IMR-90 (cell line): ENCODE data around the gene TMEM208. TPM values are rescaled to one million over a fixed set of nuclear protein-coding genes. Genes with fewer than 3 reads are reported as not detected.

Experiments
- ATAC-seq: fragments of 200-7000 bp; cut with Tn5 transposase; 2 replicates; pipeline ENCODE4 v1.9.1; 2020; ENCODE audit warnings: low read depth, mild to moderate bottlenecking, moderate library complexity
- BruUV-seq: library from RNA; stranded (reverse); fragments of 400-500 nt; replicated peaks from 2 replicates; lab custom pipeline; 2021; lab: Mats Ljungman, UMichigan
- CTCF ChIA-PET: fragments of 300-600 bp; formaldehyde crosslinking; extraction: SDS; loops from one replicate; lab custom pipeline; 2021; ENCODE audit warnings: antibody characterized with exemption; lab: Yijun Ruan, JAX
- POLR2A ChIA-PET: fragments of 300-600 bp; sonication (Branson Sonifier 250); formaldehyde crosslinking; loops from one replicate; lab custom pipeline; 2022; ENCODE audit warnings: antibody characterized with exemption; ENCODE audit not compliant: unreplicated experiment; lab: Charles Lee
- DNase-seq: peaks from one replicate; pipeline ENCODE4 v3.0.0; 2013
- H2AFZ ChIP-seq: replicated peaks from 2 replicates; pipeline ENCODE3; 2013; ENCODE audit warnings: low read length, mild to moderate bottlenecking; ENCODE audit not compliant: poor library complexity
- H2AK5ac ChIP-seq: 2 replicates; pipeline ENCODE4 v1.6.1; 2013; ENCODE audit warnings: low read depth, low read length, inconsistent platforms
- H2AK9ac ChIP-seq: replicated peaks from 2 replicates; pipeline ENCODE3; 2013; ENCODE audit warnings: mild to moderate bottlenecking, low read depth, low read length, moderate library complexity; ENCODE audit not compliant: poor library complexity
- H2BK120ac ChIP-seq: 2 replicates; pipeline ENCODE4 v1.6.1; 2013; ENCODE audit warnings: low read depth, low read length, inconsistent platforms
- H2BK15ac ChIP-seq: 3 replicates; pipeline ENCODE4 v1.6.1; 2013; ENCODE audit warnings: low read depth, low read length, inconsistent platforms
- H2BK20ac ChIP-seq: 2 replicates; pipeline ENCODE4 v1.6.1; 2013; ENCODE audit warnings: low read depth, mild to moderate bottlenecking, inconsistent platforms, low read length, moderate library complexity
- H2BK5ac ChIP-seq: 2 replicates; pipeline ENCODE4 v1.6.1; 2013; ENCODE audit warnings: mild to moderate bottlenecking, low read depth, low read length, inconsistent platforms; ENCODE audit not compliant: poor library complexity, severe bottlenecking
- H3K14ac ChIP-seq: replicated peaks from 2 replicates; pipeline ENCODE4 v1.6.1; 2013; ENCODE audit warnings: low read depth, low read length, inconsistent platforms
- H3K18ac ChIP-seq: 2 replicates; pipeline ENCODE4 v1.6.1; 2013; ENCODE audit warnings: low read depth, low read length, control low read depth
- H3K23ac ChIP-seq: 2 replicates; pipeline ENCODE4 v1.6.1; 2013; ENCODE audit warnings: low read depth, low read length, inconsistent platforms
- H3K27ac ChIP-seq: 2 replicates; pipeline ENCODE4 v1.5.1; 2013; ENCODE audit warnings: mild to moderate bottlenecking, control low read depth, low read length; ENCODE audit not compliant: insufficient read depth
- H3K27me3 ChIP-seq: 2 replicates; pipeline ENCODE4 v1.6.1; 2013; ENCODE audit warnings: low read length; ENCODE audit not compliant: control insufficient read depth, insufficient read depth
- H3K36me3 ChIP-seq: 2 replicates; pipeline ENCODE4 v1.6.1; 2013; ENCODE audit warnings: low read length, mixed read lengths; ENCODE audit not compliant: control insufficient read depth, insufficient read depth
- H3K4ac ChIP-seq: 2 replicates; pipeline ENCODE4 v1.6.1; 2013; ENCODE audit warnings: low read depth, low read length, inconsistent platforms
- H3K4me1 ChIP-seq: 2 replicates; pipeline ENCODE4 v1.6.1; 2013; ENCODE audit warnings: low read length, mixed read lengths; ENCODE audit not compliant: control insufficient read depth, insufficient read depth
- H3K4me2 ChIP-seq: 2 replicates; pipeline ENCODE4 v1.6.1; 2013; ENCODE audit warnings: low read depth, mild to moderate bottlenecking, control low read depth, low read length, moderate library complexity
- H3K4me3 ChIP-seq: 2 replicates; pipeline ENCODE4 v1.5.1; 2013; ENCODE audit warnings: low read depth, mild to moderate bottlenecking, control low read depth, low read length, moderate library complexity; ENCODE audit not compliant: insufficient read depth
- H3K56ac ChIP-seq: 2 replicates; pipeline ENCODE4 v1.6.1; 2013; ENCODE audit warnings: low read length, inconsistent platforms; ENCODE audit not compliant: insufficient read depth; ENCODE audit errors: extremely low read depth
- H3K79me1 ChIP-seq, 2 experiments: 2 replicates each; pipeline ENCODE4 v1.6.1; 2013; ENCODE audit warnings: low read length in 2 of 2, inconsistent platforms in 1 of 2, low read depth in 1 of 2
- H3K9ac ChIP-seq: 2 replicates; pipeline ENCODE4 v1.6.1; 2013; ENCODE audit warnings: low read depth, low read length, control low read depth
- H3K9me1 ChIP-seq: 2 replicates; pipeline ENCODE4 v1.6.1; 2013; ENCODE audit warnings: low read length, inconsistent platforms; ENCODE audit not compliant: insufficient read depth
- H3K9me3 ChIP-seq: 2 replicates; pipeline ENCODE4 v1.6.1; 2013; ENCODE audit warnings: low read length; ENCODE audit not compliant: control insufficient read depth, insufficient read depth
- H4K20me1 ChIP-seq: 2 replicates; pipeline ENCODE4 v1.6.1; 2013; ENCODE audit warnings: low read length, inconsistent platforms; ENCODE audit not compliant: insufficient read depth
- H4K5ac ChIP-seq: 2 replicates; pipeline ENCODE4 v1.6.1; 2013; ENCODE audit warnings: mild to moderate bottlenecking, low read depth, low read length, control low read depth
- H4K8ac ChIP-seq, 2 experiments: 2 replicates each; pipeline ENCODE4 v1.6.1; 2013; ENCODE audit warnings: low read depth in 2 of 2, low read length in 2 of 2, control low read depth in 1 of 2, inconsistent platforms in 1 of 2
- H4K91ac ChIP-seq: 2 replicates; pipeline ENCODE4 v1.6.1; 2013; ENCODE audit warnings: low read depth, low read length, inconsistent platforms; ENCODE audit not compliant: insufficient read depth
- CEBPB ChIP-seq: IDR thresholded peaks from 2 replicates; pipeline ENCODE4 v1.6.1; 2012; ENCODE audit warnings: low read depth, low read length, improper control_type of control experiment
- FOS ChIP-seq: fragments of 150-350 bp; IDR thresholded peaks from 2 replicates; pipeline ENCODE4 v1.6.1; 2016; ENCODE audit warnings: low read depth, low read length
- MXI1 ChIP-seq: IDR thresholded peaks from 2 replicates; pipeline ENCODE4 v1.6.1; 2012; ENCODE audit warnings: low read depth, mild to moderate bottlenecking, low read length, moderate library complexity, borderline replicate concordance
- RCOR1 ChIP-seq: IDR thresholded peaks from 2 replicates; pipeline ENCODE4 v1.6.1; 2012; ENCODE audit warnings: mild to moderate bottlenecking, low read length, improper control_type of control experiment; ENCODE audit not compliant: insufficient replicate concordance
- RFX5 ChIP-seq: IDR thresholded peaks from 2 replicates; pipeline ENCODE4 v1.8.0; 2012; ENCODE audit warnings: low read depth, mild to moderate bottlenecking, low read length, moderate library complexity
- SMC3 ChIP-seq: fragments of 150-350 bp; IDR thresholded peaks from 2 replicates; pipeline ENCODE4 v1.6.1; 2016; ENCODE audit warnings: low read depth, mild to moderate bottlenecking, antibody characterized with exemption, low read length, moderate library complexity
- WGBS, 2 experiments: methylation state at CpG; one replicate each; pipeline versions ENCODE4 v1.1.5 to v1.1.7; 2013; ENCODE audit warnings: missing lambda C conversion rate in 2 of 2; ENCODE audit not compliant: insufficient read length in 1 of 2; ENCODE audit errors: extremely low coverage in 2 of 2; 5-methylcytosine and 5-hydroxymethylcytosine counted together
- dilution Hi-C: fragments of 300-500 bp; cut with HindIII; formaldehyde crosslinking; loops from one replicate; pipeline ENCODE4 v1.14.3; 2018; ENCODE audit warnings: low sequenced_read_pairs; ENCODE audit not compliant: unreplicated experiment
- in situ Hi-C: fragments of 300-500 bp; cut with MboI; formaldehyde crosslinking; loops from 3 replicates; pipeline ENCODE4 v1.14.3; 2019; ENCODE audit warnings: low sequenced_read_pairs, inconsistent platforms, mixed read lengths
- intact Hi-C: fragments of 100-400 bp; cut with micrococcal nuclease; formaldehyde crosslinking; loops from 2 replicates; pipeline ENCODE4 v1.10.0; 2022
- polyA plus RNA-seq, 3 experiments: library from polyadenylated mRNA; depleted of rRNA; stranded (reverse); fragments of >200 nt; gene quantifications; 2 replicates each; pipeline ENCODE4 v1.2.3, GENCODE V29; 2012; ENCODE audit warnings: low replicate concordance in 1 of 3
- total RNA-seq: library from RNA; depleted of rRNA; stranded (reverse); fragments of >200 nt; gene quantifications from 2 replicates; pipeline ENCODE4 v1.2.3, GENCODE V29; 2012
- TF ChIP-seq, protein P1 (sequence below): conservative IDR thresholded peaks from 2 replicates; pipeline ENCODE4 v1.5.1; 2012; ENCODE audit warnings: mild to moderate bottlenecking, low read depth, low read length, improper control_type of control experiment

The TMEM208 gene
- total and polyA plus RNA-seq, 2 of the 4 experiments (the other 2 are of a cell fraction), result 65.6 to 66.5 TPM

GRCh38 chr16:67202956-67203493, 23.9 kb upstream of the TMEM208 start:
- POLR2A ChIA-PET, result no interaction called here
- CTCF ChIA-PET, result no interaction called here

More at GRCh38 chr16:67202956-67203493, 23.9 kb upstream of the TMEM208 start:
- H3K27ac ChIP-seq, result no peak overlapping the region
- H3K18ac ChIP-seq, result no peak overlapping the region
- ATAC-seq, result no peak
- no peak overlapping the region for H2BK15ac ChIP-seq
- no peak overlapping the region for H2BK5ac ChIP-seq
- H3K79me1 ChIP-seq, result peaks cover 0 to 6% of the 10 kb centered on the region in 2 experiments; a peak in 1 of 4 replicates
- no peaks in the 10 kb centered on the region for H3K27me3 ChIP-seq
- no peak for DNase-seq
- H3K9me1 ChIP-seq, result peaks cover 10% of the 10 kb centered on the region
- no peak overlapping the region for H3K9ac ChIP-seq
- TF ChIP-seq RCOR1 (no peak), CEBPB (no peak), SMC3 (no peak), MXI1 (no peak), RFX5 (no peak), FOS (no peak)
- TF ChIP-seq, protein P1, sequence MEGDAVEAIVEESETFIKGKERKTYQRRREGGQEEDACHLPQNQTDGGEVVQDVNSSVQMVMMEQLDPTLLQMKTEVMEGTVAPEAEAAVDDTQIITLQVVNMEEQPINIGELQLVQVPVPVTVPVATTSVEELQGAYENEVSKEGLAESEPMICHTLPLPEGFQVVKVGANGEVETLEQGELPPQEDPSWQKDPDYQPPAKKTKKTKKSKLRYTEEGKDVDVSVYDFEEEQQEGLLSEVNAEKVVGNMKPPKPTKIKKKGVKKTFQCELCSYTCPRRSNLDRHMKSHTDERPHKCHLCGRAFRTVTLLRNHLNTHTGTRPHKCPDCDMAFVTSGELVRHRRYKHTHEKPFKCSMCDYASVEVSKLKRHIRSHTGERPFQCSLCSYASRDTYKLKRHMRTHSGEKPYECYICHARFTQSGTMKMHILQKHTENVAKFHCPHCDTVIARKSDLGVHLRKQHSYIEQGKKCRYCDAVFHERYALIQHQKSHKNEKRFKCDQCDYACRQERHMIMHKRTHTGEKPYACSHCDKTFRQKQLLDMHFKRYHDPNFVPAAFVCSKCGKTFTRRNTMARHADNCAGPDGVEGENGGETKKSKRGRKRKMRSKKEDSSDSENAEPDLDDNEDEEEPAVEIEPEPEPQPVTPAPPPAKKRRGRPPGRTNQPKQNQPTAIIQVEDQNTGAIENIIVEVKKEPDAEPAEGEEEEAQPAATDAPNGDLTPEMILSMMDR, result no peak
- H3K36me3 ChIP-seq, result peaks cover 33% of the 10 kb centered on the region
- intact Hi-C loops, result no loop called here
- H4K5ac ChIP-seq, result no peak overlapping the region
- no peak overlapping the region for H3K23ac ChIP-seq
- no peak overlapping the region for H4K8ac ChIP-seq
- 88% methylated on average over 9 of the region's 23 CpGs; no CpG with 5 or more reads in 1 of the 2 experiments for WGBS, 2 experiments
- no peak overlapping the region for H3K14ac ChIP-seq
- BruUV-seq, result no TSS peak
- H4K91ac ChIP-seq, result no peak overlapping the region
- H3K9me3 ChIP-seq, result no peaks in the 10 kb centered on the region
- no peak overlapping the region for H2BK120ac ChIP-seq
- no peak overlapping the region for H2AK5ac ChIP-seq
- H3K56ac ChIP-seq, result no peak overlapping the region
- dilution Hi-C loops, result no loop called here
- 0 out of 2 replicates have a peak, but pooled peaks cover 6% of the 10 kb centered on the region for H4K20me1 ChIP-seq
- H2AK9ac ChIP-seq, result no peak overlapping the region
- H3K4me3 ChIP-seq, result no peak overlapping the region
- H2AFZ ChIP-seq, result no peak overlapping the region
- peaks cover 5% of the 10 kb centered on the region for H3K4me1 ChIP-seq
- H3K4me2 ChIP-seq, result no peak overlapping the region
- no peak overlapping the region for H3K4ac ChIP-seq
- in situ Hi-C loops, result no loop called here
- no peak overlapping the region for H2BK20ac ChIP-seq
